SK-N-SH treated with all-trans-retinoic acid at 6 μM for 48 hours (cell line): ENCODE measurements around the gene PLA2G12B.
"Not testable (repeated sequence)": the region's sequence is repeated elsewhere in the genome, so short reads cannot be mapped to it uniquely, and the experiment has no call there.

ENCODE experiments used
- ESRRG ChIP-seq: fragments of 250-450 bp; sonication (Bioruptor Pico); IDR thresholded peaks from 2 replicates; pipeline ENCODE4 v1.6.1; 2021; ENCODE audit warnings: mild to moderate bottlenecking
- OSR1 ChIP-seq: fragments of 250-450 bp; sonication (Bioruptor Pico); IDR thresholded peaks from 2 replicates; pipeline ENCODE4 v1.8.0; 2022; ENCODE audit warnings: moderate library complexity, mild to moderate bottlenecking, inconsistent platforms
- PPARA ChIP-seq: fragments of 250-450 bp; sonication (Bioruptor Pico); IDR thresholded peaks from 2 replicates; pipeline ENCODE4 v1.5.0; 2020; ENCODE audit warnings: mild to moderate bottlenecking, borderline replicate concordance
- SNAI2 ChIP-seq: fragments of 250-450 bp; sonication (Bioruptor Pico); IDR thresholded peaks from 2 replicates; pipeline ENCODE4 v1.5.0; 2020; ENCODE audit warnings: mild to moderate bottlenecking, moderate library complexity
- TCF4 ChIP-seq: fragments of 250-450 bp; sonication (Bioruptor Pico); IDR thresholded peaks from 2 replicates; pipeline ENCODE4 v1.8.0; 2021; ENCODE audit warnings: mild to moderate bottlenecking, moderate library complexity, borderline replicate concordance
- TOX ChIP-seq: fragments of 250-450 bp; sonication (Bioruptor Pico); IDR thresholded peaks from 2 replicates; pipeline ENCODE4 v1.8.0; 2021; ENCODE audit warnings: mild to moderate bottlenecking, moderate library complexity, borderline replicate concordance
- ZFP3 ChIP-seq: fragments of 250-450 bp; sonication (Bioruptor Pico); IDR thresholded peaks from 2 replicates; pipeline ENCODE4 v1.5.0; 2020; ENCODE audit warnings: mild to moderate bottlenecking, moderate library complexity
- ZNF565 ChIP-seq: fragments of 450-650 bp; formaldehyde crosslinking; conservative IDR thresholded peaks from 2 replicates; pipeline ENCODE4 v1.5.0; 2020; ENCODE audit warnings: low read depth, mild to moderate bottlenecking, moderate library complexity
- ZNF70 ChIP-seq: fragments of 450-650 bp; formaldehyde crosslinking; IDR thresholded peaks from 2 replicates; pipeline ENCODE4 v1.5.0; 2020; ENCODE audit warnings: mild to moderate bottlenecking, moderate library complexity
- TF ChIP-seq, protein P1 (sequence below): fragments of 250-450 bp; sonication (Bioruptor Pico); IDR thresholded peaks from 2 replicates; pipeline ENCODE4 v1.8.0; 2020; ENCODE audit warnings: mild to moderate bottlenecking, moderate library complexity, borderline replicate concordance
- TF ChIP-seq, protein P2 (sequence below): fragments of 250-450 bp; sonication (Bioruptor Pico); IDR thresholded peaks from 2 replicates; pipeline ENCODE4 v1.5.1; 2021; ENCODE audit warnings: mild to moderate bottlenecking, moderate library complexity
- TF ChIP-seq, protein P3 (sequence below): fragments of 250-450 bp; sonication (Bioruptor Pico); IDR thresholded peaks from 2 replicates; pipeline ENCODE4 v1.5.0; 2020; ENCODE audit warnings: mild to moderate bottlenecking, moderate library complexity
- TF ChIP-seq, protein P4 (sequence below): fragments of 250-450 bp; sonication (Bioruptor Pico); IDR thresholded peaks from 2 replicates; pipeline ENCODE4 v1.5.1; 2020; ENCODE audit warnings: low read depth, mild to moderate bottlenecking, moderate library complexity
- TF ChIP-seq, protein P5 (sequence below): fragments of 250-450 bp; sonication (Bioruptor Pico); IDR thresholded peaks from 2 replicates; pipeline ENCODE4 v1.8.0; 2021; ENCODE audit warnings: low read depth, mild to moderate bottlenecking, moderate library complexity, borderline replicate concordance

DNA sequence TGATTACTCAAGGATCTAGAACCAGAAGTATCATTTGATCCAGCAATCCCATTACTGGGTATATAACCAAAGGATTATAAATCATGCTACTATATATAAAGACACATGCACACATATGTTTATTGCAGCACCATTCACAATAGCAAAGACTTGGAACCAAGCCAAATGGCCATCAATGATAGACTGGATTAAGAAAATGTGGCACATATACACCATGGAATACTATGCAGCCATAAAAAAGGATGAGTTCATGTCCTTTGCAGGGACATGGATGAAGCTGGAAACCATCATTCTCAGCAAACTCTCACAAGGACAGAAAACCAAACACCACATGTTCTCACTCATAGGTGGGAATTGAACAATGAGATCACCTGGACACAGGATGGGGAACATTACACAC is 40.9 kb upstream of the PLA2G12B start:
- TF ChIP-seq PPARA, ZNF565, ZFP3, TCF4, SNAI2, ESRRG, OSR1, ZNF70, TOX (CRISPR knock-in tag): not testable (repeated sequence)
- TF ChIP-seq, protein P1, sequence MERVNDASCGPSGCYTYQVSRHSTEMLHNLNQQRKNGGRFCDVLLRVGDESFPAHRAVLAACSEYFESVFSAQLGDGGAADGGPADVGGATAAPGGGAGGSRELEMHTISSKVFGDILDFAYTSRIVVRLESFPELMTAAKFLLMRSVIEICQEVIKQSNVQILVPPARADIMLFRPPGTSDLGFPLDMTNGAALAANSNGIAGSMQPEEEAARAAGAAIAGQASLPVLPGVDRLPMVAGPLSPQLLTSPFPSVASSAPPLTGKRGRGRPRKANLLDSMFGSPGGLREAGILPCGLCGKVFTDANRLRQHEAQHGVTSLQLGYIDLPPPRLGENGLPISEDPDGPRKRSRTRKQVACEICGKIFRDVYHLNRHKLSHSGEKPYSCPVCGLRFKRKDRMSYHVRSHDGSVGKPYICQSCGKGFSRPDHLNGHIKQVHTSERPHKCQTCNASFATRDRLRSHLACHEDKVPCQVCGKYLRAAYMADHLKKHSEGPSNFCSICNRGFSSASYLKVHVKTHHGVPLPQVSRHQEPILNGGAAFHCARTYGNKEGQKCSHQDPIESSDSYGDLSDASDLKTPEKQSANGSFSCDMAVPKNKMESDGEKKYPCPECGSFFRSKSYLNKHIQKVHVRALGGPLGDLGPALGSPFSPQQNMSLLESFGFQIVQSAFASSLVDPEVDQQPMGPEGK: not testable (repeated sequence)
- TF ChIP-seq, protein P2, sequence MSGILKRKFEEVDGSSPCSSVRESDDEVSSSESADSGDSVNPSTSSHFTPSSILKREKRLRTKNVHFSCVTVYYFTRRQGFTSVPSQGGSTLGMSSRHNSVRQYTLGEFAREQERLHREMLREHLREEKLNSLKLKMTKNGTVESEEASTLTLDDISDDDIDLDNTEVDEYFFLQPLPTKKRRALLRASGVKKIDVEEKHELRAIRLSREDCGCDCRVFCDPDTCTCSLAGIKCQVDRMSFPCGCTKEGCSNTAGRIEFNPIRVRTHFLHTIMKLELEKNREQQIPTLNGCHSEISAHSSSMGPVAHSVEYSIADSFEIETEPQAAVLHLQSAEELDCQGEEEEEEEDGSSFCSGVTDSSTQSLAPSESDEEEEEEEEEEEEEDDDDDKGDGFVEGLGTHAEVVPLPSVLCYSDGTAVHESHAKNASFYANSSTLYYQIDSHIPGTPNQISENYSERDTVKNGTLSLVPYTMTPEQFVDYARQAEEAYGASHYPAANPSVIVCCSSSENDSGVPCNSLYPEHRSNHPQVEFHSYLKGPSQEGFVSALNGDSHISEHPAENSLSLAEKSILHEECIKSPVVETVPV (CRISPR knock-in tag): not testable (repeated sequence)
- TF ChIP-seq, protein P3, sequence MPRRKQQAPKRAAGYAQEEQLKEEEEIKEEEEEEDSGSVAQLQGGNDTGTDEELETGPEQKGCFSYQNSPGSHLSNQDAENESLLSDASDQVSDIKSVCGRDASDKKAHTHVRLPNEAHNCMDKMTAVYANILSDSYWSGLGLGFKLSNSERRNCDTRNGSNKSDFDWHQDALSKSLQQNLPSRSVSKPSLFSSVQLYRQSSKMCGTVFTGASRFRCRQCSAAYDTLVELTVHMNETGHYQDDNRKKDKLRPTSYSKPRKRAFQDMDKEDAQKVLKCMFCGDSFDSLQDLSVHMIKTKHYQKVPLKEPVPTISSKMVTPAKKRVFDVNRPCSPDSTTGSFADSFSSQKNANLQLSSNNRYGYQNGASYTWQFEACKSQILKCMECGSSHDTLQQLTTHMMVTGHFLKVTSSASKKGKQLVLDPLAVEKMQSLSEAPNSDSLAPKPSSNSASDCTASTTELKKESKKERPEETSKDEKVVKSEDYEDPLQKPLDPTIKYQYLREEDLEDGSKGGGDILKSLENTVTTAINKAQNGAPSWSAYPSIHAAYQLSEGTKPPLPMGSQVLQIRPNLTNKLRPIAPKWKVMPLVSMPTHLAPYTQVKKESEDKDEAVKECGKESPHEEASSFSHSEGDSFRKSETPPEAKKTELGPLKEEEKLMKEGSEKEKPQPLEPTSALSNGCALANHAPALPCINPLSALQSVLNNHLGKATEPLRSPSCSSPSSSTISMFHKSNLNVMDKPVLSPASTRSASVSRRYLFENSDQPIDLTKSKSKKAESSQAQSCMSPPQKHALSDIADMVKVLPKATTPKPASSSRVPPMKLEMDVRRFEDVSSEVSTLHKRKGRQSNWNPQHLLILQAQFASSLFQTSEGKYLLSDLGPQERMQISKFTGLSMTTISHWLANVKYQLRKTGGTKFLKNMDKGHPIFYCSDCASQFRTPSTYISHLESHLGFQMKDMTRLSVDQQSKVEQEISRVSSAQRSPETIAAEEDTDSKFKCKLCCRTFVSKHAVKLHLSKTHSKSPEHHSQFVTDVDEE (CRISPR knock-in tag): not testable (repeated sequence)
- TF ChIP-seq, protein P4, sequence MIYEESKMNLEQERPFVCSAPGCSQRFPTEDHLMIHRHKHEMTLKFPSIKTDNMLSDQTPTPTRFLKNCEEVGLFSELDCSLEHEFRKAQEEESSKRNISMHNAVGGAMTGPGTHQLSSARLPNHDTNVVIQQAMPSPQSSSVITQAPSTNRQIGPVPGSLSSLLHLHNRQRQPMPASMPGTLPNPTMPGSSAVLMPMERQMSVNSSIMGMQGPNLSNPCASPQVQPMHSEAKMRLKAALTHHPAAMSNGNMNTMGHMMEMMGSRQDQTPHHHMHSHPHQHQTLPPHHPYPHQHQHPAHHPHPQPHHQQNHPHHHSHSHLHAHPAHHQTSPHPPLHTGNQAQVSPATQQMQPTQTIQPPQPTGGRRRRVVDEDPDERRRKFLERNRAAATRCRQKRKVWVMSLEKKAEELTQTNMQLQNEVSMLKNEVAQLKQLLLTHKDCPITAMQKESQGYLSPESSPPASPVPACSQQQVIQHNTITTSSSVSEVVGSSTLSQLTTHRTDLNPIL: not testable (repeated sequence)
- TF ChIP-seq, protein P5, sequence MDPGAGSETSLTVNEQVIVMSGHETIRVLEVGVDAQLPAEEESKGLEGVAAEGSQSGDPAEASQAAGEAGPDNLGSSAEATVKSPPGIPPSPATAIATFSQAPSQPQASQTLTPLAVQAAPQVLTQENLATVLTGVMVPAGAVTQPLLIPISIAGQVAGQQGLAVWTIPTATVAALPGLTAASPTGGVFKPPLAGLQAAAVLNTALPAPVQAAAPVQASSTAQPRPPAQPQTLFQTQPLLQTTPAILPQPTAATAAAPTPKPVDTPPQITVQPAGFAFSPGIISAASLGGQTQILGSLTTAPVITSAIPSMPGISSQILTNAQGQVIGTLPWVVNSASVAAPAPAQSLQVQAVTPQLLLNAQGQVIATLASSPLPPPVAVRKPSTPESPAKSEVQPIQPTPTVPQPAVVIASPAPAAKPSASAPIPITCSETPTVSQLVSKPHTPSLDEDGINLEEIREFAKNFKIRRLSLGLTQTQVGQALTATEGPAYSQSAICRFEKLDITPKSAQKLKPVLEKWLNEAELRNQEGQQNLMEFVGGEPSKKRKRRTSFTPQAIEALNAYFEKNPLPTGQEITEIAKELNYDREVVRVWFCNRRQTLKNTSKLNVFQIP: not testable (repeated sequence)
